Activated CD8-positive, alpha-beta T cell treated with anti-CD3 and anti-CD28 coated beads for 36 hours (primary cell): Measurements from ENCODE around the gene SLC41A1. TPM values are rescaled to one million over a fixed set of nuclear protein-coding genes. Genes with fewer than 3 reads are reported as not detected.
"Not testable (repeated sequence)": the region's sequence is repeated elsewhere in the genome, so short reads cannot be mapped to it uniquely, and the experiment has no call there.

Experiments used
- ATAC-seq: fragments of 200-7000 bp; cut with Tn5 transposase; one replicate; pipeline ENCODE4 v1.10.0; 2021; ENCODE audit warnings: mild to moderate bottlenecking, moderate library complexity
- CTCF ChIA-PET: fragments of 350-600 bp; sonication (Branson Sonifier 250); formaldehyde crosslinking; loops from one replicate; lab custom pipeline; 2021; ENCODE audit warnings: antibody characterized with exemption; lab: Charles Lee
- POLR2A ChIA-PET: fragments of 350-600 bp; sonication (Branson Sonifier 250); formaldehyde crosslinking; loops from one replicate; lab custom pipeline; 2021; ENCODE audit warnings: antibody characterized with exemption; lab: Charles Lee
- DNase-seq: peaks from one replicate; pipeline ENCODE4 v3.0.0-alpha.2; 2020
- H3K27ac Mint-ChIP-seq: one replicate; pipeline ENCODE4 v1.8.0; 2021; ENCODE audit warnings: mild to moderate bottlenecking, mixed read lengths
- H3K27me3 Mint-ChIP-seq: one replicate; pipeline ENCODE4 v1.8.0; 2021; ENCODE audit warnings: mixed read lengths
- H3K36me3 Mint-ChIP-seq: one replicate; pipeline ENCODE4 v1.8.0; 2021; ENCODE audit warnings: low read depth, mixed read lengths
- H3K4me1 Mint-ChIP-seq: one replicate; pipeline ENCODE4 v1.8.0; 2021; ENCODE audit warnings: low read depth, mixed read lengths
- H3K4me3 Mint-ChIP-seq: one replicate; pipeline ENCODE4 v1.8.0; 2021; ENCODE audit warnings: mild to moderate bottlenecking, moderate library complexity, mixed read lengths
- H3K9me3 Mint-ChIP-seq: one replicate; pipeline ENCODE4 v1.8.0; 2021; ENCODE audit warnings: mixed read lengths
- intact Hi-C: fragments of 100-400 bp; cut with micrococcal nuclease; formaldehyde crosslinking; loops from one replicate; pipeline ENCODE4 v1.10.0; 2022
- total RNA-seq, 2 experiments: library from RNA; stranded (reverse); gene quantifications; one replicate each; pipeline ENCODE4 v1.2.3, GENCODE V29; 2021
- TF ChIP-seq, protein P1 (sequence below): fragments of 200-600 bp; IDR thresholded peaks from one replicate; pipeline ENCODE4 v1.8.0; 2022; ENCODE audit warnings: antibody characterized with exemption, mild to moderate bottlenecking

SLC41A1 gene
- total RNA-seq, 2 experiments from 2014 or later: 33.6 to 35.3 TPM

DNA sequence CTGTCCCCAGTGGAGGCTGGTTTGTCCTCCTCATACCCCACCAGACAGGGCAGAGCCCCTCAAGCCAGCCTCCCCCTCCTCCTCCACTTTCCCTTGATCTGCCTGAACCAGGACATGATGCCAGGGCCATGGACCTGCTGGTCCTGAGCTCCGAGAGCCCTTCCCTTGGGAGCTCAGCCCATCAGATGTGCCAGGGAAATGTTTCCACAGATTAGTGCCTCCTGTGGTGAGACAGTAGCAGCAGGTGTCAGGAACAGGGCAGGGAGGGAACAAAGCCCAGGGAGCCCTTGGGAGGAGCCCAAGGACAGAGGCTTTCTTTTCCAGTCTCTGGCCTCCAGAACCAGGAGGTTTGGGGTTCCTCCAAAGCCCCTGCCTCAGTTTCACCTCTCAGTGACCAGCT, 14.6 kb upstream of the SLC41A1 start:
- ATAC-seq (no peak), DNase-seq (no peak)
- H3K27ac Mint-ChIP-seq: no peak overlapping the region
- peaks cover 4% of the 10 kb centered on the region for H3K9me3 Mint-ChIP-seq
- no peaks in the 10 kb centered on the region for H3K27me3 Mint-ChIP-seq
- POLR2A ChIA-PET: no interaction called here
- TF ChIP-seq, protein P1, sequence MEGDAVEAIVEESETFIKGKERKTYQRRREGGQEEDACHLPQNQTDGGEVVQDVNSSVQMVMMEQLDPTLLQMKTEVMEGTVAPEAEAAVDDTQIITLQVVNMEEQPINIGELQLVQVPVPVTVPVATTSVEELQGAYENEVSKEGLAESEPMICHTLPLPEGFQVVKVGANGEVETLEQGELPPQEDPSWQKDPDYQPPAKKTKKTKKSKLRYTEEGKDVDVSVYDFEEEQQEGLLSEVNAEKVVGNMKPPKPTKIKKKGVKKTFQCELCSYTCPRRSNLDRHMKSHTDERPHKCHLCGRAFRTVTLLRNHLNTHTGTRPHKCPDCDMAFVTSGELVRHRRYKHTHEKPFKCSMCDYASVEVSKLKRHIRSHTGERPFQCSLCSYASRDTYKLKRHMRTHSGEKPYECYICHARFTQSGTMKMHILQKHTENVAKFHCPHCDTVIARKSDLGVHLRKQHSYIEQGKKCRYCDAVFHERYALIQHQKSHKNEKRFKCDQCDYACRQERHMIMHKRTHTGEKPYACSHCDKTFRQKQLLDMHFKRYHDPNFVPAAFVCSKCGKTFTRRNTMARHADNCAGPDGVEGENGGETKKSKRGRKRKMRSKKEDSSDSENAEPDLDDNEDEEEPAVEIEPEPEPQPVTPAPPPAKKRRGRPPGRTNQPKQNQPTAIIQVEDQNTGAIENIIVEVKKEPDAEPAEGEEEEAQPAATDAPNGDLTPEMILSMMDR: no peak
- peaks cover 18% of the 10 kb centered on the region for H3K4me1 Mint-ChIP-seq
- H3K36me3 Mint-ChIP-seq: peaks cover 3% of the 10 kb centered on the region
- H3K4me3 Mint-ChIP-seq: no peak overlapping the region
- intact Hi-C loops: no loop called here
- CTCF ChIA-PET: interaction anchor here (1.7 kb wide), 1 partner anchor 116 kb away, joined by 6 read pairs; no protein-coding TSS in a partner anchor

DNA sequence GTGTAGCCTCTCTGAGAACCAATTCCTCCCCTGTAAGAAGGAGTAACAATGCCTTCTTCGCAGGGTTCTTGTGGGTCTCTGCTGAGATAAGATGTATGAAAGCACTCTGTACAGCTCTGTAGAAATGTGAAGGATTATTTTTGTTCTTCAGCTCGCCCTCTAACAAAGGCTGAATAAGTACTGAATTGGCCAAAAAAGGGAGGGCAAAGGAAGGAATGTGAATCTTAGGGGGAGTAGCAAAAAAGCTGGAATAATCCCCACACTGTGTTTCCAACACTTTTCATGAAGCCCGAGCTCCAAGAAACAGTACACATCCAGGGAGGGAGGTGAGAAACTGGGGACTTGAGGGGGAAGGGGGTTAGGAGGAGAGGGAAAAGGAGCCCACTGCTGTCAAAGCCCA, 14.0 kb upstream of the SLC41A1 start:
- Mint-ChIP-seq H3K9me3 (peaks cover 4% of the 10 kb centered on the region), H3K4me3 (no peak overlapping the region), H3K27ac (no peak overlapping the region), H3K27me3 (no peaks in the 10 kb centered on the region), H3K4me1 (peaks cover 18% of the 10 kb centered on the region), H3K36me3 (peaks cover 3% of the 10 kb centered on the region)
- CTCF ChIA-PET: interaction anchor here (1.3 to 1.7 kb wide), 3 partner anchors 9 to 150 kb away, joined by 4 to 7 read pairs (median 6); no protein-coding TSS in a partner anchor
- intact Hi-C loops: no loop called here
- TF ChIP-seq, protein P1: no peak
- POLR2A ChIA-PET: interaction anchor here (2.1 kb wide), 1 partner anchor 10 kb away, joined by 6 read pairs; no protein-coding TSS in a partner anchor
- no peak for ATAC-seq
- DNase-seq: no peak

DNA sequence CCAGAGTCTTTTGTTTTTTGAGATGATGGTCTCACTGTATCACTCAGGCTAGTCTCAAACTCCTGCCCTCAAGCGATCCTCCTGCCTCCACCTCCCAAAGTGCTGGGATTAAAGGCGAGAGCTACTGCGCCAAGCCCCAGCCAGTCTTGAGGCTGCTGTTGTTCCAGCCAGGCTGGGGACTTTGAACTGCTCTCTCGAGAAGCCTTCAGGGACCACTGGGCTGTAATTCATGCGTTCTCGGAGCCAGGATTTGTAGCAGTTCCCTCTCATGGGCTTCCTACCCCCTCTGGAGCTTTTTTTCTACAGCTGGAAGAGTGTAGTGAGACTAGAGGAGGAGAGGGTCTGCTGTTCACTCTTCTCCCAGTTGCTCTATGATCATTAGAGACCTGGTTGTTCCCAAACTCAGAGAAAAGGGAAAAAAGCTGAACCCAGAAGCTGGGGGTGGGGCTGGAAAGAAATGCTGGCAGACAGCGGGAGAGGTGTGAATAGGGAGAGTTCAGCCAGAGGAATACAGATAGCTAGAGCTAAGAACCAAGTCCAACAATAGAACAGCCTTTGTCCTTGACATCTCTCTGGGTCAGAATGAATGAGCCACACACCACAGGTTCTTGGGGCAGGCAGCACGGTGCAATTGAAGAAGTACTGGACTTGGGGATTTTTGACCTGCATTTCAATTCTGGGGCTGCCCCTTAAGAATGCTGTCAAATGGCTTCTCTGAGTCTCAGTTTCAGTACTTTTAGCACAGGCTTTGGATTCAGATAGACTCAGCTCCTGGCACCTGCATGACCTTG, 13.2 kb upstream of the SLC41A1 start:
- ATAC-seq (peak; percentile 49), DNase-seq (no peak)
- Mint-ChIP-seq H3K27ac (no peak overlapping the region), H3K4me3 (no peak overlapping the region), H3K9me3 (peaks cover 4% of the 10 kb centered on the region), H3K36me3 (peaks cover 3% of the 10 kb centered on the region), H3K27me3 (no peaks in the 10 kb centered on the region), H3K4me1 (peaks cover 18% of the 10 kb centered on the region)
- ChIA-PET CTCF (interaction anchor here (1.0 to 1.7 kb wide), 5 partner anchors 8 to 168 kb away, joined by 3 to 7 read pairs (median 4); no protein-coding TSS in a partner anchor), POLR2A (interaction anchor here (0.6 to 2.1 kb wide), 3 partner anchors 9 to 80 kb away, joined by 3 to 6 read pairs (median 3); no protein-coding TSS in a partner anchor)
- TF ChIP-seq, protein P1: no peak
- intact Hi-C loops: no loop called here

DNA sequence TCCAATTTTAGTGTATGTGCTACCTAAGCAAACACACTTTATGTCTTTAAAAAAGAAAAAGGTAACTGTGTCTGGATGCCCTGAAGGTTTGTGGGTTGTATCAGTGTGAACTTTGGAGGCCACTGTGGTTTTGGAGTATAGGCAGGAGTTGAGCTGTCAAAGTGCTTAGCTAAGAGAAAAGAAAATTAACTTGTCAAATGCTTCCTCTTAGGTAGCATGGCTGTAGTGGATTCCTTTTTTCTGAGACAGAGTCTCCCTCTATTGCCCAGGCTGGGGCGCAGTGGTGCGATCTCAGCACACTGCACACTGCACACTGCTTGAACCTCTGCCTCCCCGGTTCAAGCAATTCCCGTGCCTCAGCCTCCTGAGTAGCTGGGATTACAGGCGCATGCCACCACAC, 11.2 kb upstream of the SLC41A1 start:
- H3K4me3 Mint-ChIP-seq: no peak overlapping the region
- TF ChIP-seq, protein P1: no peak
- no peak overlapping the region for H3K27ac Mint-ChIP-seq
- H3K4me1 Mint-ChIP-seq: peaks cover 18% of the 10 kb centered on the region
- peak; percentile 13 for ATAC-seq
- H3K27me3 Mint-ChIP-seq: no peaks in the 10 kb centered on the region
- peaks cover 3% of the 10 kb centered on the region for H3K36me3 Mint-ChIP-seq
- ChIA-PET CTCF (interaction anchor here (1.1 to 1.4 kb wide), 2 partner anchors 32 to 113 kb away, joined by 3 to 5 read pairs; no protein-coding TSS in a partner anchor), POLR2A (no interaction called here)
- DNase-seq: no peak
- intact Hi-C loops: no loop called here
- peaks cover 4% of the 10 kb centered on the region for H3K9me3 Mint-ChIP-seq

DNA sequence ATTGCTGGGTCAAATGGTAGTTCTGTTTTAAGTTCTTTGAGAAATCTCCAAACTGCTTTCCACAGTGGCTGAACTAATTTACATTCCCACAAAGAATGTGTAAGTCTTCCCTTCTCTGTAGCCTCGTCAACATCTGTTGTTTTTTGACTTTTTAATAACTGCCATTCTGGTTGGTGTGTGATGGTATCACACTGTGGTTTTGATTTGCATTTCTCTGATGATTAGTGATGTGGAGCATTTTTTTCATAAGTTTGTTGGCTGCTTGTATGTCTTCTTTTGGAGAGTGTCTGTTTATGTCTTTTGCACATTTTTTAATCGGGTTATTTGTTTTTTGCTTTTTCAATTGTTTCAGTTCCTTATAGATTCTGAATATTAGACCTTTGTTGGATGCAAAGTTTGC, 10.3 kb upstream of the SLC41A1 start:
- DNase-seq, H3K36me3 Mint-ChIP-seq, POLR2A ChIA-PET, H3K27ac Mint-ChIP-seq, intact Hi-C loops, ATAC-seq, CTCF ChIA-PET, H3K4me3 Mint-ChIP-seq, H3K27me3 Mint-ChIP-seq, H3K9me3 Mint-ChIP-seq: not testable (repeated sequence)
- H3K4me1 Mint-ChIP-seq: peaks cover 18% of the 10 kb centered on the region
